GM12873 (cell line): ENCODE measurements around the gene IL17RB.

Experiments
- TF ChIP-seq, protein P1 (sequence below): IDR thresholded peaks from 2 replicates; pipeline ENCODE4 v1.5.1; 2012; ENCODE audit warnings: low read depth, mild to moderate bottlenecking, moderate library complexity, low read length, control low read depth; ENCODE audit not compliant: insufficient read depth; ENCODE audit errors: missing control alignments

The IL17RB gene

DNA sequence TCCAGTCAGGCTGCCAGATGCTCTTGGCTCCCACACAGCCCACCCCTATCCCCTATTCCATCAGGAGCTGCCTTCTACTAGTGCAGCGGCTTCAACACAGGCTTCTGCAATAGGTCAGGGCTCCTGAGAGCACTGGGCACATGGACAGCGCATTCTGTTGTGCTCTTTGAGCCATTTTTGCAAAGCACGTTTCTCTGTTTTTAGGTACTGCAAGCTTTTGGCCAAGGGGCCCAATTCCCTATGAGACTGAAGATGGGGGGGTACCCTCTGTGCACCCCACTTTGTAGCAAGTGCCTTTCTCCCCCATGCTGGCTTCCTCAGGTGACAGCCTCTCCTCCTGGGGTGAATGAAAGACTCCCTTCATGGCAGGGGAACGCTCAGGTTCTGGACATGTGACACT lies 31.3 kb upstream of the IL17RB start:
- TF ChIP-seq, protein P1, sequence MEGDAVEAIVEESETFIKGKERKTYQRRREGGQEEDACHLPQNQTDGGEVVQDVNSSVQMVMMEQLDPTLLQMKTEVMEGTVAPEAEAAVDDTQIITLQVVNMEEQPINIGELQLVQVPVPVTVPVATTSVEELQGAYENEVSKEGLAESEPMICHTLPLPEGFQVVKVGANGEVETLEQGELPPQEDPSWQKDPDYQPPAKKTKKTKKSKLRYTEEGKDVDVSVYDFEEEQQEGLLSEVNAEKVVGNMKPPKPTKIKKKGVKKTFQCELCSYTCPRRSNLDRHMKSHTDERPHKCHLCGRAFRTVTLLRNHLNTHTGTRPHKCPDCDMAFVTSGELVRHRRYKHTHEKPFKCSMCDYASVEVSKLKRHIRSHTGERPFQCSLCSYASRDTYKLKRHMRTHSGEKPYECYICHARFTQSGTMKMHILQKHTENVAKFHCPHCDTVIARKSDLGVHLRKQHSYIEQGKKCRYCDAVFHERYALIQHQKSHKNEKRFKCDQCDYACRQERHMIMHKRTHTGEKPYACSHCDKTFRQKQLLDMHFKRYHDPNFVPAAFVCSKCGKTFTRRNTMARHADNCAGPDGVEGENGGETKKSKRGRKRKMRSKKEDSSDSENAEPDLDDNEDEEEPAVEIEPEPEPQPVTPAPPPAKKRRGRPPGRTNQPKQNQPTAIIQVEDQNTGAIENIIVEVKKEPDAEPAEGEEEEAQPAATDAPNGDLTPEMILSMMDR: no peak

DNA sequence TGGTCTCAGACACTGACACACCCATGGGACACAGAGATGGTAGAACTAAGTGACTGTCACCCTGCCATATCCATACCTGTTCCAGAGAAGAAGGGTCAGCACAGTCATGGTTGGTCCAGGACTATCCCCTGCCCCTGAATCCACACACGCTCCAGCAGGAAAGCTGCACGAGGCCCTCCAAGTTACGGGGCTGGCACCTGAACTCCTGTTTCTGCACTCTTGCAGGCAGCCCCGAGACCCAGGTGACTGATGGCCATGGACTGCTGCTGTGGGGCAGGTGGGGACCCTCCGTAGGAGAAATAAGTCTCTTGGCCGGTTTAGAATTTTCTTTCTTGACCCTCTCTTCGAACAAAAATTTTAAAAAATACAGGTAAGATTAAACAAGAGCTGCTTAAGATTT lies 30.7 kb upstream of the IL17RB start:
- TF ChIP-seq, protein P1: no peak

DNA sequence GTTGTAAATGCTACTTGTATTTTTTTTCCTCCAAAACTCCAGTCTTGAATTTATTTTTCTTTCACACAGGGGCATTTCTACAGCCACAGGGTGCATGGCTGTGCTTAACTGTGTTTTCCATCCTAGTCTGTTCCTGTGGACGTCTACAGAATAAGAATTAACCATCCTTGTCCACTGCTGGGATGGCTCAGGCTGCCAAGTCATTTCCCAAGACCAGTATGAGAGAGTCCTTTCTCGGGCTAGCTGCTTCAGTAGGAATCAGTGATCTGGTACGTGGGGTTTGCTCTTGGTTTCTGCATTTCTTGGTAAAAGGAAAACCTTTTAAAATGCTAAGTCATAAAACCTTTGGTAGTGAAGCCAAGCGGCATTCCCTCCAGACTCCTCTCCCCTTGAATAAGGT lies 29.9 kb upstream of the IL17RB start:
- TF ChIP-seq, protein P1: no peak

DNA sequence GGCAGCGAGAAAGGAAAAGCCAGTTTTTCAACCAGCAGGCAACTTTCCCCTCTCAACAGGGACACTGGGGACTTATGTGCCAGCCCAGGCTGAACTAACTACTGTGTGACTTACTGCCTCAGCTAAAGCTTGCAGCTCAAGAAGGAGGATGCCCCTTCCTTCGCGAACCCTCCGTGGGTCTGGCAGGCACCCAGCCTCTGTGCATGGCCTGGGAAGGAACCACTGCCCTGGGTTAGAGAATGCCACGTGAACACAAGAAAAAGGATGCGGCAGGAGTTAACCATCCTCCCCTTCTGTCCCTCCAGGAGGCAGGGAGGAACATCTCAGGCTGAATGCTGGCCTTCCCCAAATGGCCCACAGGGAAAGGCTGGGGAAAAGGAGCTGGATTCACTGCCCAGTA lies 29.2 kb upstream of the IL17RB start:
- TF ChIP-seq, protein P1: no peak

DNA sequence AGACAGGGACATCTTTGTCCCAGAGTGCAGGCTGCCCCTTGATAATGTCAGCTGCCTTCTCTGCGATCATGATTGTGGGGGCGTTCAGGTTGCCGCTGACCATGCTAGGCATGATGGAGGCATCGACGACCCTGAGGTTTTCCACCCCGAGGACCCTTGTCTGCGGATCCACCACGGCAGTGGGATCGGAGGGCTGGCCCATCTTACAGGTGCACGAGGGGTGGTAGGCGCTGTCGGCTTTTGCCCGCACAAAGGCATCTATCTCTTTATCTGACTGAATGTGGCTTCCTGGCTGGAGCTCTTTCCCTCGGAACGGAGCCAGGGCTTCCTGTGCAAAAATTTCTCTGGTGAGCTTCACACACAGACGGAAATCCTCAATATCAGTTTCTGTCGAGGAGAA lies 28.6 kb upstream of the IL17RB start:
- TF ChIP-seq, protein P1: no peak

DNA sequence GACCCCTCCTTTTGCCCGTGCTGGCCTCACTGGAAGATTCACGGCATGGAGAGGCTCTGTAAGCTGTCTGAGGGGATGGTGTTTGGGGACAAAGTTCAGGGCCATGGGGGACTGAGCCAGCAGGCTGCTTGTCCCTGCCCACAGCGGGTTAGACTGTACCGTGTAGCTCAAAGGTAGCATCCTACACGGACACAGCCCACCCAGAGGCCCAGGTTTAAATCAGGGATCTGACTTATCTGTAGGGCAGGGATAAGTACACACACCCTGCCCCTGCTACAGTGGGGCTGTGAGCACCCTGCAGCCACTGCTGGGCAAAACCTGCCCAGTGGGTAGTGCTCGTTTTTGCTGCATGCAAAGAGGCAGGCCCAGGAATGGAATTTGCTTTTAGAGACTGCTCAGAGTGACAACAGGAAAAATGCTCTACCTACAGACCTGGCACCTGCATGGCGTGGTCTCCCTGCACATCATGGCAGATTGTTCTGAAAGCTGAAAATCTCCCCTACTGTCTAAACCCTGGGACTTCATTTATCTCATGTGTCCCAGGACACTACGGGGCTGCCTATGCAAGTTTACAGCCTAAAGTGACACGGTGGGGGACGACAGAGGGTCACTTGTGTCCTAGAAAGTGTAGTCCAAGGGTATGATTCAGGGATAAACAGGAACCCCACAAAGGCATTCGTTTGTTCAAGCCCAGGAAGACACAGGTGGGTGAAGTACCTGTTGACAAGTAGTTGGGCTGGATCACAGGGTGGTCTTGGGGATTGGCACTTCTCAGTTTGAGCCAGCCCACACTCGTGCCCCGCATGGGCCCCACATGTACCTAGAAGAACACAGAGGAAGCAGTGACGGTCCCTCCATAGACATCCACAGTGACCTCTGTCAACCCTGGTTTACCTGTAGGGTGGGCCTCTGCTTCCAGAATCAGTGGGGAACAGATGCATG lies 27.9 kb upstream of the IL17RB start:
- TF ChIP-seq, protein P1: no peak

DNA sequence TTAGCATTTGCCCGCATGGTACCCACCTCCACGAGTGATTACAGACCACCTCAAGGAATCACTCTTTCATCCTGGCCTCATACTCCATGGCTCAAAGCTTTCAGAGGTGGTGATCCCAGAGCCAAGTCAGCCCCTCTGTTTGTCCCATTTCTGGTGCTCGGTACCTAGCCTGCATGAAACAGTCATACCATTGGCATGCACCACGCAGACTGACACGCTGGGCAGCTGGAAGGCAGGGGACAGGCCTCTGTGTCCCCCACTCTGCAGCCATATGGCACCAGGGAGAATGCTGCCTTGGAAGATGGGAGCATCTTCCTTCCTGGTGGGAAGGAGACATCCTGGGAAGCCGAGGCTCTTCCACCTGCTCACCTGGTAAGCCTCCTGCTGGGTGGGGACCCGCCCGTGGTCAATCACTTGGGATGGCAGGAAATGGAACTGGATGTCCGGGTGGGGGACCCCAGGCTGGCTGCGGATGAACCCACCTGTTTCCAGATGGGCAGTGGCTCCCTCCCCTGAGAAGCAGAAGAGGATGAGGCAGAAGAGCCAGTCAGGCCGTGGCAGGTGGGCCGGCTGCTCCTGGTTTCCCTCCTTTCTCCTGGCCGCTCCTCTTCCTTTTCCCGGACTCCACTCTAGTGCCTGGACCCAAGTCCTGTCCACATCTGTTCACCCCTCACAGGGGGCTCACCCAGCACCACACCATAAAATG lies 27.1 kb upstream of the IL17RB start:
- TF ChIP-seq, protein P1: no peak
